ENCODE measurements around the gene FUT7. TPM values are rescaled to one million over a fixed set of nuclear protein-coding genes. Genes with fewer than 3 reads are reported as not detected.
A peak's percentile ranks its signal among the peaks of the same experiment; 100 is the strongest.

Gene FUT7
- total and polyA plus RNA-seq, 9 of the 15 experiments (the other 6 are each of a cell fraction or from before 2014, with no cell fraction given) = not detected

- TF ChIP-seq FOXO4 (CRISPR knock-in tag; IDR thresholded peaks at IDR 0.05) = no peak
- TF ChIP-seq GATA2 (CRISPR knock-in tag; IDR thresholded peaks at IDR 0.05) = no peak
- TF ChIP-seq SMARCE1 (IDR thresholded peaks at IDR 0.05) = no peak
- TF ChIP-seq CBFB (CRISPR knock-in tag; IDR thresholded peaks at IDR 0.05) = no peak
- peak; percentile 30 to 61; a peak in 3 of 4 replicates for TF ChIP-seq RAD21 (CRISPR knock-in tag; conservative IDR thresholded peaks at IDR 0.05 in 1 of 2, IDR thresholded peaks at IDR 0.05 in 1 of 2)
- TF ChIP-seq RBM22 (IDR thresholded peaks at IDR 0.05; ENCODE audit: low read depth, low read length, poor library complexity, severe bottlenecking) = no peak
- no peak for TF ChIP-seq ZNF3 (CRISPR knock-in tag; IDR thresholded peaks at IDR 0.05)
- TF ChIP-seq MYNN (IDR thresholded peaks at IDR 0.05) = 0 out of 2 replicates have a peak, but pooled peaks have one; percentile 46
- no peak for TF ChIP-seq MYNN (CRISPR knock-in tag; IDR thresholded peaks at IDR 0.05)
- TF ChIP-seq SIN3A (IDR thresholded peaks at IDR 0.05; ENCODE audit: borderline replicate concordance in 2 of 2, control insufficient read depth in 1 of 2, low read depth in 2 of 2, low read length in 2 of 2) = no peak
- TF ChIP-seq ZNF184 (CRISPR knock-in tag; IDR thresholded peaks at IDR 0.05) = no peak
- TF ChIP-seq GABPA (tag; conservative IDR thresholded peaks at IDR 0.05; ENCODE audit: low read depth) = no peak
- TF ChIP-seq KDM4B (IDR thresholded peaks at IDR 0.05; ENCODE audit: borderline replicate concordance in 2 of 2, low read depth in 1 of 2) = no peak
- peak in 1 of 2 experiments; percentile 55 for TF ChIP-seq E2F6 (IDR thresholded peaks at IDR 0.05; ENCODE audit: borderline replicate concordance in 1 of 2, extremely low read depth in 1 of 2, insufficient read depth in 1 of 2, insufficient read length in 1 of 2, low read depth in 1 of 2, low read length in 1 of 2, poor library complexity in 1 of 2, severe bottlenecking in 1 of 2)
- TF ChIP-seq TAF7 (tag; IDR thresholded peaks at IDR 0.05) = no peak
- TF ChIP-seq PHF8 (IDR thresholded peaks at IDR 0.05; ENCODE audit: borderline replicate concordance, low read length) = no peak
- TF ChIP-seq BACH1 (tag; IDR thresholded peaks at IDR 0.05) = no peak
- no peak for TF ChIP-seq SP2 (IDR thresholded peaks at IDR 0.05; ENCODE audit: extremely low read depth, low read depth, low read length, poor library complexity, severe bottlenecking)
- TF ChIP-seq GTF2A2 (tag; IDR thresholded peaks at IDR 0.05) = no peak
- no peak for TF ChIP-seq MIER1 (IDR thresholded peaks at IDR 0.05; ENCODE audit: low read depth)
- no peak for TF ChIP-seq DPF2 (IDR thresholded peaks at IDR 0.05)
Observed at GRCh38 chr9:137064027-137064879, 32.4 kb upstream of the FUT7 start (continued).
